HL-60/S4 (cell line): ENCODE results near the gene FANCD2OS.
"Not testable (repeated sequence)": the region's sequence is repeated elsewhere in the genome, so short reads cannot be mapped to it uniquely, and the experiment has no call there.

Experiments
- in situ Hi-C: fragments of 300-500 bp; cut with MboI; formaldehyde crosslinking; loops from 2 replicates; pipeline ENCODE4 v1.14.3; 2022; ENCODE audit warnings: low sequenced_read_pairs

Gene FANCD2OS

GRCh38 chr3:10093678-10094077 lies 14.4 kb downstream of the FANCD2OS start:
- in situ Hi-C loops, result no loop called here

GRCh38 chr3:10091387-10091786 lies 16.7 kb downstream of the FANCD2OS start:
- in situ Hi-C loops, result not testable (repeated sequence)

DNA sequence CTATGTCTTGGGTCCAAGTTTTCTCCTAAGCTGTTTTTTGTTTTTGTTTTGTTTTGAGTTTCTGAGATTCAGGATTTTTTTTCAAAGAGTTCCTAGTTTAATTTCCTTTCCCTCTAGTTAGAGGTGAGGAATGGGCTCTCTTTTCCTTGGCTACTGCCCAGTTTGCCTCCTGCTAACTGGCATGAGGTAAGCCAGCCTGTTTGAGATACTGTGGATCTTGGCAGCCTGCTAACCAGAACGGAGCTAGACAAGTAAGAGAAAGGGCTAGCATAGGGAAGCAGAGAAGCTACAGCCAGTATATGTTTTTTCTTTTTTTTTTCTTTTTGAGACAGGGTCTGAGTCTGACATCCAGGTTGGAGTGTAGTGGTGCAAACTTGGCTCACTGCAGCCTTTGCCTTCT lies 17.3 kb downstream of the FANCD2OS start:
- in situ Hi-C loops, result not testable (repeated sequence)

DNA sequence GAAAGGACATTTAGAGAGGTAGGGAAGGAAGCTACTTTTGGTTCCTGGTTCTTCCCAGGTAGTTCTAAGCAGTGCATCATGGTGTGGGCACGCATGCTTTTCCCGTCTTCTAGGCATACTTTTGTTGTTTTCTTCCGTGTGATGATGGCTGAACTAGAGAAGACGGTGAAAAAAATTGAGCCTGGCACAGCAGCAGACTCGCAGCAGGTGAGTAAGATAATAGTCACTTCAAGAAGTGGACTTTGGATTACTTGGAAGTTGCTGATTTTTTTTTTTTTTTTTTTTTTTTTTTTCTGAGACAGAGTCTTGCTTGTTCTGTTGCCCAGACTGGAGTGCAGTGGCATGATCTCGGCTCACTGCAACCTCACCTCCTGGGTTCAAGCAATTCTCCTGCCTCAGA lies 17.9 kb downstream of the FANCD2OS start:
- in situ Hi-C loops, result no loop called here

DNA sequence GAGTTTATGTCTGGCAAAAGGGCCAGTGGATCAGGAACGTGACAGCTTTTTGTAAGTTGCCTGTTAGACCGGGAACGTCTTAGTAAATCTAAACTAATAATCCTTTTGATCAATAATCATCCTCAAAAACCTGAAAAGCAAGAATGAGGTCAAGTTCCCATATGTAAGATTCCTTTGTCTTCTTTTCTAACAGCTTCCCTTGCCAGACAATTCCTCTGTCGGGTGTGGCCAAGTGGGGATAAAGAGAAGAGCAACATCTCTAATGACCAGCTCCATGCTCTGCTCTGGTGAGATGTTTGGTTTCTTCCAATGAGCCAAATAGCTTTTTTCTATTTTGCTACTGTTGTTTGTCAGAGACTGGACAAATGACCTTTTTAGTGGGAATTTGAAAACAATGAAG lies 19.8 kb downstream of the FANCD2OS start:
- in situ Hi-C loops, result no loop called here

DNA sequence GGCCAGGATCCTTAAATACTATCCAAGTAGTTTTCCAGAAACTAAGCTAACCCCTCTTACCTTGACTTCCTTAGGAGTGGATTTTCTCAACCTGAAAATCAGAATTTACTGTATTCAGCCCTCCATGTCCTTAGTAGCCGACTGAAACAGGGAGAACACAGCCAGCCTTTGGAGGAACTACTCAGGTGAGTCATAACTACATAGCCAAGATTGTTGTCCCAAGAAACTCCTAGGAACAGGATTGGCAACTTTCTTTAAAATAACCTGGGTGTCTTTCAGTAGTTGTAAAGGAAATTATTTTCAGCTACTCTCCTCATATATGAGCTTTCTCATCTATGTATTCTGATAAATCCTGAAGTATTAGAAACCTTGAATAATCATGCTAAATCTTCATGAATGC lies 22.3 kb downstream of the FANCD2OS start:
- in situ Hi-C loops, result no loop called here

DNA sequence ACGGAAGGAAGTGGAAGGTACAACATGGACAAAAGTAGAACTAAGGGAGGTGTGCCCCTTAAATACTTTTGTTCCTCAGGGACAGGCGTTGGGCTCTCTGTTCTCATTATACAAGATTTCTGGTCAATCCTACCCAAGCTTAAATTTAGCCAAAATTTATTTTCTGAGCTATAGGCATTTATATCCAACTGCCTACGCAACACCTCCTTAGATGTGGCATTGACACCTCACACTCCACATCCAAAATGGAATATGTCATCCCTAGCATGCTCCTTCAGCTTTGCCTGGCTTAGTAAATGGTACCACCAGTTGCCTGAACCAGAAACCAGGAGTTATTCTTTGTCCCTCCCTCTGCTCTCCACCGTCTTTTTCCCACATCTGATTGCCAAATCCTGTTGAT lies 26.2 kb downstream of the FANCD2OS start:
- in situ Hi-C loops, result no loop called here

DNA sequence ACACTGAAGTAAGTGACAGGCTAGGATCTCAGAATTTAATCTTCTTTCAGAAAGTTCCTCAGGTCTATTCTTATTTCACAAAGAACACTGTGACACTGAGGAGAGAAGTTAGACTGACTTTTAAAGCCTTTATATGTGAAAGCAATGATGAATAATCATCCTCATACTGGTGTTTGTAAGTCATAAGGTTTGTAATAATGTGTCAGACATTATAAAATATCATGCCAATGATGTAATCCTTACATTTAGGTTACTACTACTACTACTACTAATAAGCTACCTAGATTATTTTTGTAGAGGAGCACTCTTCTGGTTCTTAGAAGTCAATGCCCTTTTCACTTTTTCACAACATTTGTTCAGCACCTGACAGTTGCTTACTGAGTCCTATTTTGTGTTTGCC lies 33.4 kb downstream of the FANCD2OS start:
- in situ Hi-C loops, result no loop called here

DNA sequence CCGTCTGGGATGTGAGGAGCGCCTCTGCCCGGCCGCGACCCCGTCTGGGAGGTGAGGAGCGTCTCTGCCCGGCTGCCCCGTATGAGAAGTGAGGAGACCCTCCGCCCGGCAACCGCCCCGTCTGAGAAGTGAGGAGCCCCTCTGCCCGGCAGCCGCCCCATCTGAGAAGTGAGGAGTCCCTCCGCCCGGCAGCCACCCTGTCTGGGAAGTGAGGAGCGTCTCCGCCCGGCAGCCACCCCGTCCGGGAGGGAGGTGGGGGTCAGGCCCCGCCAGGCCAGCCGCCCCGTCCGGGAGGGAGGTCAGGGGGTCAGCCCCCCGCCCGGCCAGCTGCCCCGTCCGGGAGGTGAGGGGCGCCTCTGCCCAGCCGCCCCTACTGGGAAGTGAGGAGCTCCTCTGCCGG lies 38.0 kb downstream of the FANCD2OS start:
- in situ Hi-C loops, result not testable (repeated sequence)

- in situ Hi-C loops, result no loop called here
Measured at GRCh38 chr3:10055097-10055496, 53.0 kb downstream of the FANCD2OS start.
